Measurements from ENCODE around the gene PCDH9.

PCDH9 gene

DNA sequence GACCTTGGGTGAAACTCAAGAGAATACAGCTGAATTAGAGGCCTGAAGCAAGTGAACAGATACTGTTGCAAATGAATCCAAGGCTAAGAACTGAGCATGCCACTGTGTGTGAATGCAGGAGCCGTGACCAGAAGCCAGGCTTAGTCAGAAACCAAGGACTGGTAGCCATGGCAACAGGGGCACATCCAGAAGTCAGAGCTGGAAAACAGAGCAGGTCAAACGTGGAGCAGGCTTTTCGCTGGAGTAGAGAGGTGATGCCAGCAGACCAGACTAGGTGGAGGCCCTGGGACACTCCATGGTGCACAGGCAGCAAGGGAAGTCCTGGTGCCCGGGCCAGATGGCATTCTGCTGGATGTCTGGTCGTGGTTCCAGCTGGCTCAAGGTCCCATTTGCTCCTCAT lies 564.1 kb downstream of the PCDH9 start:
- no peak overlapping the region for H3K27ac ChIP-seq (ENCODE audit: low read depth, low read length)
- H3K27me3 ChIP-seq (ENCODE audit: control insufficient read depth, insufficient read depth, low read length): no peaks in the 10 kb centered on the region
- H3K4me1 ChIP-seq (ENCODE audit: control insufficient read depth, insufficient read depth, low read length): no peaks in the 10 kb centered on the region
- H3K36me3 ChIP-seq (ENCODE audit: control insufficient read depth, insufficient read depth, low read length): no peaks in the 10 kb centered on the region
- no peak overlapping the region for H3K9ac ChIP-seq (ENCODE audit: low read depth, low read length)
- H3K4me3 ChIP-seq (ENCODE audit: low read depth, low read length): no peak overlapping the region
- no peaks in the 10 kb centered on the region for H3K9me3 ChIP-seq (ENCODE audit: control insufficient read depth, insufficient read depth, low read length)

DNA sequence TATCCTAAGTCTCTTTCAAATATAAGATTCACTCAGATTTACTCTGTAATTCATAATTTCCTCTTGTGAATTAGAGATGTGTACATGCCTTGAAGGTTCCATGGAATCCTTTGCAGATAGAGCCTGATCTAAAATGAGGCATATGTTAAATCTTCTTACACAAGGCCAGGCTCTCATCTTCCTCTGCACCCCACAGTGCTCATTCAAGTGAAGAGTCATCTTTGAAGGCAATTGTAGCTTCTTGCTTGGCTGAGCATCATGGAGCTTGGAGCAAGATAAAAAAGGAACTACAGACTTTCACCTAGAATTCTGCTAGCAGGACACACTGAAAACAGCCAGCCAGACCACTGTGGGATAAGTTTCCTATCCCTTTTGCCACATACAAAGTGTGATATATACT lies 566.4 kb downstream of the PCDH9 start:
- Histone ChIP-seq H3K4me3 (ENCODE audit: low read depth, low read length) (no peak overlapping the region), H3K9ac (ENCODE audit: low read depth, low read length) (no peak overlapping the region), H3K36me3 (ENCODE audit: control insufficient read depth, insufficient read depth, low read length) (no peaks in the 10 kb centered on the region), H3K9me3 (ENCODE audit: control insufficient read depth, insufficient read depth, low read length) (no peaks in the 10 kb centered on the region), H3K27me3 (ENCODE audit: control insufficient read depth, insufficient read depth, low read length) (no peaks in the 10 kb centered on the region), H3K4me1 (ENCODE audit: control insufficient read depth, insufficient read depth, low read length) (0 out of 2 replicates have a peak, but pooled peaks cover 9% of the 10 kb centered on the region), H3K27ac (ENCODE audit: low read depth, low read length) (no peak overlapping the region)

DNA sequence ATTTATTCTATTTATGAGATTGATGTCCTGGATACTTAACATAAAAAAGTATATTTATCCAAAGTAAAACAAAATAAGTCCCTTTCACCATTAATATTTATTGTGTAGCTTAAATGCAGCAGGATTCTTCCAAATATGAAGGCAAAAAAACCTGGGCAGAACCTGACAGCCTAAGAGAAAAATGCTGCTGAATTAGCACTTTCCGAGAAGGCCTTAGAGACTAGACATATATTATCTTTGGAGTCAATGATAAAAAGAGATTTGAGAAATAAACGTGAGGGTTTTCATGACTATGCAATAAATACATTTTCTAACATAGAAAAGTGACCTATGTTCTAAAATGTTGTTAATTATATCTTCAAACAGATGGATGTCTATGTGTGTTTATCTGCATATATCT lies 566.9 kb downstream of the PCDH9 start:
- H3K27ac ChIP-seq (ENCODE audit: low read depth, low read length): no peak overlapping the region
- H3K9ac ChIP-seq (ENCODE audit: low read depth, low read length): no peak overlapping the region
- no peaks in the 10 kb centered on the region for H3K27me3 ChIP-seq (ENCODE audit: control insufficient read depth, insufficient read depth, low read length)
- no peaks in the 10 kb centered on the region for H3K9me3 ChIP-seq (ENCODE audit: control insufficient read depth, insufficient read depth, low read length)
- 0 out of 2 replicates have a peak, but pooled peaks cover 9% of the 10 kb centered on the region for H3K4me1 ChIP-seq (ENCODE audit: control insufficient read depth, insufficient read depth, low read length)
- H3K36me3 ChIP-seq (ENCODE audit: control insufficient read depth, insufficient read depth, low read length): no peaks in the 10 kb centered on the region
- no peak overlapping the region for H3K4me3 ChIP-seq (ENCODE audit: low read depth, low read length)

- Histone ChIP-seq H3K27ac (ENCODE audit: low read depth, low read length) (no peak overlapping the region), H3K9me3 (ENCODE audit: control insufficient read depth, insufficient read depth, low read length) (no peaks in the 10 kb centered on the region), H3K4me3 (ENCODE audit: low read depth, low read length) (no peak overlapping the region)
Observed at GRCh38 chr13:66661336-66661735, 568.8 kb downstream of the PCDH9 start.

DNA sequence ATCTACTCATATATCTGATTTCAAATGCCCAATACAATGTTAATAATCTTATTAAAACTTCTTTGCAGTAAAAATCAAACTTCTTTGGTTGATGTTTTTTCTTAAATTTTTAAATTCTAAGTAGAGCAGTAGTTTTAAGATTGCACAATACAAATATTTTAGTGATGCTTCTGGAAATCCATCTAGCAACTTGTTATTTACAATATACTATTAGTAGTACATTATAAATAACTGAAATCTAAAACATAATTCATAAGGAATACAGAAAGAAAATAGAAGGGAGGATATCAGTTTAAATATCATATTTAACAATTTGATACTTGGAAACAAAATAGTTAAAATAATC lies 569.7 kb downstream of the PCDH9 start:
- Histone ChIP-seq H3K27me3 (ENCODE audit: control insufficient read depth, insufficient read depth, low read length) (no peaks in the 10 kb centered on the region), H3K4me1 (ENCODE audit: control insufficient read depth, insufficient read depth, low read length) (0 out of 2 replicates have a peak, but pooled peaks cover 21% of the 10 kb centered on the region), H3K9ac (ENCODE audit: low read depth, low read length) (no peak overlapping the region), H3K36me3 (ENCODE audit: control insufficient read depth, insufficient read depth, low read length) (no peaks in the 10 kb centered on the region), H3K27ac (ENCODE audit: low read depth, low read length) (no peak overlapping the region), H3K9me3 (ENCODE audit: control insufficient read depth, insufficient read depth, low read length) (no peaks in the 10 kb centered on the region), H3K4me3 (ENCODE audit: low read depth, low read length) (no peak overlapping the region)

More at GRCh38 chr13:66661336-66661735, 568.8 kb downstream of the PCDH9 start:
- Histone ChIP-seq H3K36me3 (ENCODE audit: control insufficient read depth, insufficient read depth, low read length) (no peaks in the 10 kb centered on the region), H3K4me1 (ENCODE audit: control insufficient read depth, insufficient read depth, low read length) (0 out of 2 replicates have a peak, but pooled peaks cover 15% of the 10 kb centered on the region), H3K9ac (ENCODE audit: low read depth, low read length) (no peak overlapping the region), H3K27me3 (ENCODE audit: control insufficient read depth, insufficient read depth, low read length) (no peaks in the 10 kb centered on the region)

DNA sequence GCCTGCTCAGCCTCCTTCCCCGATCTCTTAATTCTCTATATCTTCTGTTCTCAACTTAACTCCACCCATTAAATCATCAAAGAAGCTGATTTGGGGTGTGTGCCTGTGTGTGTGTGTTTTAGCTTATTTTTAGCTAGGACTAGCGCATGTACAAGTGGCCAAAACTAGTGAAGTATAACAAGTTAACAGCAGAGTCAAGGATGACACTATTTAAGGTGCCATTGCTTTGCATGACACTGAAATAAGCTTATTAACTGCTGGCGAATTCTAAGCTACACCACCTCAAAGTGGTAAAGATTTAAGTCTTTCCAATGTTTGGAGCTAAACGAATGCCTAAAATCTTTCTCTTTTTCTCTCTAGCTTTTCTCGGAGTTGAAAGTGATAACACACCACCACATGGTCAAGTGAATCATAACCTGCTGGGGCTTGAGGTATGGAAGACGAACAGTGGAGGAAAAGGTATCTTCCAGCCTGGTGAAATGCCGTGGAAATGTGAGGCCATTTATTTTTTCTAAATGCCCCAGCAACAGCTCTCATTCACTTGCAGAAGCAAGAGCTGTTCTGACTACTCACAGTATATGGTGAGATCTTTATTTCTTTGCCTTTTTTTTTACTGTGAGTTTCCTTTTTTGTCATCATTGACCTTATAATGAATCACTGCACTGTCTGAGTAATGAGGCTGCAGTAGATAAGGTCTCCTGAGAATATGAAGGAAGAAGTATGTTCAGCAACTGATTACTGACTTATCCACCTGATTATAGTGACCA lies 570.3 kb downstream of the PCDH9 start:
- Histone ChIP-seq H3K9ac (ENCODE audit: low read depth, low read length) (no peak overlapping the region), H3K27ac (ENCODE audit: low read depth, low read length) (no peak overlapping the region), H3K4me1 (ENCODE audit: control insufficient read depth, insufficient read depth, low read length) (0 out of 2 replicates have a peak, but pooled peaks cover 21% of the 10 kb centered on the region), H3K36me3 (ENCODE audit: control insufficient read depth, insufficient read depth, low read length) (no peaks in the 10 kb centered on the region), H3K9me3 (ENCODE audit: control insufficient read depth, insufficient read depth, low read length) (no peaks in the 10 kb centered on the region), H3K27me3 (ENCODE audit: control insufficient read depth, insufficient read depth, low read length) (no peaks in the 10 kb centered on the region), H3K4me3 (ENCODE audit: low read depth, low read length) (no peak overlapping the region)

DNA sequence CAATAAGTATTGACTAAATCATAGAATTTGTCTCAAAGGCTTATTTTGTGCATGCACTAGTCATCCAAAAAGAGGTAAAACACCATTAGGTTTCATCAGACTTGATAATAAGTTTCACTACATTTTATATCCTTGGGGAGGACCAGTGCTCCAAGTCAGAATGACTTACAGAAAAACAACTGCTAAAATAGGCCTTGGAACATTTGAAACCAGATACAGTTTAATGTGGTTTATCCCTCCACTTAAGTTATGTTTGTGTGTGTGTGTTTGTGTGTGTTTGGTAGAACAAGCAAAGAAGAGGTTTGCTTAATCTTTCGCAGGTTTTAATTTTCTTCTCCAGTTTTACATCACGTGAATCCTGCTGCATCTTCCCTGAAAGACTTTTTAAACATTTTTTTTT lies 570.9 kb downstream of the PCDH9 start:
- H3K9me3 ChIP-seq (ENCODE audit: control insufficient read depth, insufficient read depth, low read length): no peaks in the 10 kb centered on the region
- no peaks in the 10 kb centered on the region for H3K27me3 ChIP-seq (ENCODE audit: control insufficient read depth, insufficient read depth, low read length)
- H3K27ac ChIP-seq (ENCODE audit: low read depth, low read length): no peak overlapping the region
- H3K4me1 ChIP-seq (ENCODE audit: control insufficient read depth, insufficient read depth, low read length): 0 out of 2 replicates have a peak, but pooled peaks cover 21% of the 10 kb centered on the region
- no peaks in the 10 kb centered on the region for H3K36me3 ChIP-seq (ENCODE audit: control insufficient read depth, insufficient read depth, low read length)
- no peak overlapping the region for H3K4me3 ChIP-seq (ENCODE audit: low read depth, low read length)
- H3K9ac ChIP-seq (ENCODE audit: low read depth, low read length): no peak overlapping the region

DNA sequence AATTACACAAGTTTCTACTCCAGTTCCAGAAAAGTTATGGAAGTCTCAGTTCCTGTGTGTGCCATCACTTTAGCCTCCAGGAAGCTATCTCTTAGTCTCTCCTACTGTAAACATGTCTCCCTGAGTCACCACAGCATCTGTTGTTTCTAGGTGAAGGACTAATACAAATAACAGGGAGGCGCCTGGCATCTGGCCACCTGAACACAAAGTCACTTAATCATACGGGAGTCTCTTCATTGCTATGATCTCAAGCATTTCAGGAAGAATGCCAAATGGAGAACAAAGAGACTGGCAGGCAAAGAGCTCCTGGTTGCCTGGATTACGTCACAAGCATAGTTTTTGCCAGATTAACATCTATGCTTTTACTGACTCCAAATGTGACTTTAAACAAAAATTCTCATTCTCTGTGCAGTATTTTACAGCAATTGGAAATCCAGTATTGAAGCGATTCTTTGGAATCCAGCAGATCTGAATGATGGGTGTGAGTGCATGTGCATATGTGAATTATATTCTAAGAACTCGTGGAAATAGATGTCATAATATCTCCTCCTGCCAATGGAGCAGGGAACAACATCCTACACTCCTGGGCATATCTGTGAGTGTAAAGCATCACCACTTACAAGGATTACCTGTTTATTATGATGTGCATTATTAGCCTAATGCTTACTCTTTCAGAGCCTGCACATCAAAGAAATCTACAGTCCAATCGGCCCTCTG lies 572.8 kb downstream of the PCDH9 start:
- H3K4me3 ChIP-seq (ENCODE audit: low read depth, low read length): no peak overlapping the region
- no peaks in the 10 kb centered on the region for H3K9me3 ChIP-seq (ENCODE audit: control insufficient read depth, insufficient read depth, low read length)
- no peaks in the 10 kb centered on the region for H3K27me3 ChIP-seq (ENCODE audit: control insufficient read depth, insufficient read depth, low read length)
- 0 out of 2 replicates have a peak, but pooled peaks cover 21% of the 10 kb centered on the region for H3K4me1 ChIP-seq (ENCODE audit: control insufficient read depth, insufficient read depth, low read length)
- H3K27ac ChIP-seq (ENCODE audit: low read depth, low read length): no peak overlapping the region
- no peak overlapping the region for H3K9ac ChIP-seq (ENCODE audit: low read depth, low read length)
- H3K36me3 ChIP-seq (ENCODE audit: control insufficient read depth, insufficient read depth, low read length): no peaks in the 10 kb centered on the region

- Histone ChIP-seq H3K27me3 (ENCODE audit: control insufficient read depth, insufficient read depth, low read length) (no peaks in the 10 kb centered on the region), H3K4me1 (ENCODE audit: control insufficient read depth, insufficient read depth, low read length) (0 out of 2 replicates have a peak, but pooled peaks cover 21% of the 10 kb centered on the region), H3K36me3 (ENCODE audit: control insufficient read depth, insufficient read depth, low read length) (no peaks in the 10 kb centered on the region), H3K9ac (ENCODE audit: low read depth, low read length) (no peak overlapping the region), H3K9me3 (ENCODE audit: control insufficient read depth, insufficient read depth, low read length) (no peaks in the 10 kb centered on the region), H3K27ac (ENCODE audit: low read depth, low read length) (no peak overlapping the region), H3K4me3 (ENCODE audit: low read depth, low read length) (no peak overlapping the region)
Observed at GRCh38 chr13:66655847-66656454, 574.2 kb downstream of the PCDH9 start.

DNA sequence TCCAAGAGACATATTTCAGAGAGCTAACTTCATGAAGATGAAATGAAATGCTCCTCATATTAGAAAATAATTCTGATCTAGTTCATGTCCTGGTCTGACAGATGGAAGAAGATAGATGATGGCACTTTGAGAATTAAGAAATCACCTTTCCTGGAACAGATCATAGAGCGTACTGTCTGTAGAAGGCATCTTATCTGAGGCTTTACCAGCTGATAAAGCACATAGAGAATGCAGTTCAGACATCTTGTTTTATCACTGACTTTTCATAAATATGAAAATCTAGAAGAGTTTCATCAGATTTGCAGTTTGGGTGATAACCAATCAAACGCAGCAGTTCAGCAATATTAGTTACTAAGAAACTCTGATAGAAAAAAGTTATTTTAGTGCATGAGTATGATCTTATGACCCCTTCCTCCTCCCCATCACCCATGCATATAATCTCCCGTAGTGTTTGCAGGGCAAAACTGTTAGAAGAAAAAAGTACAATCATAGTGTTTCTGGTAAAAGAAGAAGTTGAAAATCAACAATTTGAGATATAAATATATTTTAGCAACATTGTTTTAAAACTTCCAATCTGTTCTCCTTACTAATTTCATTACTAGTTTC lies 585.2 kb downstream of the PCDH9 start:
- H3K4me1 ChIP-seq (ENCODE audit: control insufficient read depth, insufficient read depth, low read length): no peaks in the 10 kb centered on the region
- H3K4me3 ChIP-seq (ENCODE audit: low read depth, low read length): no peak overlapping the region
- H3K36me3 ChIP-seq (ENCODE audit: control insufficient read depth, insufficient read depth, low read length): no peaks in the 10 kb centered on the region
- no peak overlapping the region for H3K9ac ChIP-seq (ENCODE audit: low read depth, low read length)
- no peak overlapping the region for H3K27ac ChIP-seq (ENCODE audit: low read depth, low read length)
- H3K27me3 ChIP-seq (ENCODE audit: control insufficient read depth, insufficient read depth, low read length): no peaks in the 10 kb centered on the region
- H3K9me3 ChIP-seq (ENCODE audit: control insufficient read depth, insufficient read depth, low read length): no peaks in the 10 kb centered on the region
